ENCODE measurements around the gene APOL3. TPM values are rescaled to one million over a fixed set of nuclear protein-coding genes. Genes with fewer than 3 reads are reported as not detected.

Gene APOL3
- total RNA-seq, 1 experiment from 2014 or later: not detected

- intact Hi-C loops (cut with micrococcal nuclease): no loop called here
- H3K4me3 ChIP-seq (ENCODE audit: low read length): no peak overlapping the region
- no peak overlapping the region for H3K27ac ChIP-seq (ENCODE audit: low read length)
- BruUV-seq (replicated peaks): no TSS peak
- ATAC-seq (no peak), DNase-seq (no peak)
- no peak for TF ChIP-seq EZH2 (IDR thresholded peaks at IDR 0.05; ENCODE audit: low read length, unreplicated experiment)
- TF ChIP-seq CTCF (conservative IDR thresholded peaks at IDR 0.05; ENCODE audit: low read depth, low read length): no peak
- no peak for TF ChIP-seq EZH2phosphoT487 (IDR thresholded peaks at IDR 0.05; ENCODE audit: borderline replicate concordance, low read length)
- H3K36me3 ChIP-seq (ENCODE audit: low read depth, low read length): no peaks in the 10 kb centered on the region
- no peak overlapping the region for H3K4me2 ChIP-seq (ENCODE audit: low read length)
- H2AFZ ChIP-seq (ENCODE audit: low read length): no peak overlapping the region
- ChIA-PET CTCF (no interaction called here), POLR2A (ENCODE audit: unreplicated experiment) (no interaction called here)
- H3K9ac ChIP-seq (ENCODE audit: low read length): no peak overlapping the region
- H4K20me1 ChIP-seq (ENCODE audit: low read length): no peaks in the 10 kb centered on the region
- H3K9me2 ChIP-seq (replicated peaks; ENCODE audit: low read length): no peaks in the 10 kb centered on the region
- no peaks in the 10 kb centered on the region for H3K4me1 ChIP-seq (ENCODE audit: insufficient read depth, low read length)
- H3K27me3 ChIP-seq (ENCODE audit: low read length): no peaks in the 10 kb centered on the region
- no peaks in the 10 kb centered on the region for H3K79me2 ChIP-seq (ENCODE audit: low read length)
- no peaks in the 10 kb centered on the region for H3K9me3 ChIP-seq (ENCODE audit: low read length)
- no peaks in the 10 kb centered on the region for H3F3A ChIP-seq (ENCODE audit: low read length, unreplicated experiment)
Measured at GRCh38 chr22:36111316-36111715, 49.2 kb downstream of the APOL3 start.

- Histone ChIP-seq H3K4me3 (ENCODE audit: low read length) (no peak overlapping the region), H3K9ac (ENCODE audit: low read length) (no peak overlapping the region), H3K9me2 (replicated peaks; ENCODE audit: low read length) (no peaks in the 10 kb centered on the region), H3K27me3 (ENCODE audit: low read length) (no peaks in the 10 kb centered on the region), H3K36me3 (ENCODE audit: low read depth, low read length) (no peaks in the 10 kb centered on the region), H3K4me1 (ENCODE audit: insufficient read depth, low read length) (no peaks in the 10 kb centered on the region), H4K20me1 (ENCODE audit: low read length) (no peaks in the 10 kb centered on the region), H3K27ac (ENCODE audit: low read length) (no peak overlapping the region), H2AFZ (ENCODE audit: low read length) (no peak overlapping the region), H3F3A (ENCODE audit: low read length, unreplicated experiment) (no peaks in the 10 kb centered on the region), H3K9me3 (ENCODE audit: low read length) (no peaks in the 10 kb centered on the region), H3K79me2 (ENCODE audit: low read length) (no peaks in the 10 kb centered on the region), H3K4me2 (ENCODE audit: low read length) (no peak overlapping the region)
- DNase-seq (no peak), ATAC-seq (no peak)
- no TSS peak for BruUV-seq (replicated peaks)
- POLR2A ChIA-PET (ENCODE audit: unreplicated experiment): no interaction called here
- intact Hi-C loops (cut with micrococcal nuclease): no loop called here
- TF ChIP-seq CTCF (conservative IDR thresholded peaks at IDR 0.05; ENCODE audit: low read depth, low read length) (no peak), EZH2phosphoT487 (IDR thresholded peaks at IDR 0.05; ENCODE audit: borderline replicate concordance, low read length) (no peak), EZH2 (IDR thresholded peaks at IDR 0.05; ENCODE audit: low read length, unreplicated experiment) (no peak)
- CTCF ChIA-PET: no interaction called here
Measured at GRCh38 chr22:36110306-36110881, 50.2 kb downstream of the APOL3 start.

- ChIA-PET CTCF (no interaction called here), POLR2A (ENCODE audit: unreplicated experiment) (no interaction called here)
- Histone ChIP-seq H3F3A (ENCODE audit: low read length, unreplicated experiment) (no peaks in the 10 kb centered on the region), H3K9me3 (ENCODE audit: low read length) (no peaks in the 10 kb centered on the region), H3K4me2 (ENCODE audit: low read length) (no peak overlapping the region), H3K9ac (ENCODE audit: low read length) (no peak overlapping the region), H3K27me3 (ENCODE audit: low read length) (no peaks in the 10 kb centered on the region), H3K27ac (ENCODE audit: low read length) (no peak overlapping the region), H3K79me2 (ENCODE audit: low read length) (no peaks in the 10 kb centered on the region), H3K36me3 (ENCODE audit: low read depth, low read length) (no peaks in the 10 kb centered on the region), H2AFZ (ENCODE audit: low read length) (no peak overlapping the region), H3K4me3 (ENCODE audit: low read length) (no peak overlapping the region), H3K4me1 (ENCODE audit: insufficient read depth, low read length) (no peaks in the 10 kb centered on the region), H3K9me2 (replicated peaks; ENCODE audit: low read length) (no peaks in the 10 kb centered on the region), H4K20me1 (ENCODE audit: low read length) (no peaks in the 10 kb centered on the region)
- intact Hi-C loops (cut with micrococcal nuclease): no loop called here
- DNase-seq: no peak
- BruUV-seq (replicated peaks): no TSS peak
- TF ChIP-seq EZH2 (IDR thresholded peaks at IDR 0.05; ENCODE audit: low read length, unreplicated experiment) (no peak), CTCF (conservative IDR thresholded peaks at IDR 0.05; ENCODE audit: low read depth, low read length) (no peak), EZH2phosphoT487 (IDR thresholded peaks at IDR 0.05; ENCODE audit: borderline replicate concordance, low read length) (no peak)
- ATAC-seq: no peak
Measured at GRCh38 chr22:36107436-36107835, 53.1 kb downstream of the APOL3 start.
